Chondrocyte (in vitro differentiated cells): ENCODE results near the gene TUSC2. TPM values are rescaled to one million over a fixed set of nuclear protein-coding genes. Genes with fewer than 3 reads are reported as not detected.

Source experiments
- DNase-seq: peaks from one replicate; pipeline ENCODE4 v3.0.0; 2021; ENCODE audit warnings: mixed read lengths, low spot score
- H3K27ac Mint-ChIP-seq: one replicate; pipeline ENCODE4 v1.8.0; 2021; ENCODE audit warnings: mild to moderate bottlenecking, moderate library complexity, mixed read lengths; ENCODE audit not compliant: unreplicated experiment
- H3K27me3 Mint-ChIP-seq: 2 replicates; pipeline ENCODE4 v1.8.0; 2021; ENCODE audit warnings: low read depth, mixed read lengths
- H3K36me3 Mint-ChIP-seq: 2 replicates; pipeline ENCODE4 v1.8.0; 2021; ENCODE audit warnings: low read depth, mixed read lengths
- H3K4me1 Mint-ChIP-seq: 2 replicates; pipeline ENCODE4 v1.8.0; 2021; ENCODE audit warnings: low read depth, mild to moderate bottlenecking, mixed read lengths
- H3K4me3 Mint-ChIP-seq: one replicate; pipeline ENCODE4 v1.8.0; 2021; ENCODE audit warnings: mild to moderate bottlenecking, moderate library complexity, mixed read lengths; ENCODE audit not compliant: unreplicated experiment
- H3K9me3 Mint-ChIP-seq: 2 replicates; pipeline ENCODE4 v1.8.0; 2021; ENCODE audit warnings: low read depth, mixed read lengths
- CTCF ChIP-seq: fragments of 200-600 bp; sonication (generic); IDR thresholded peaks from 2 replicates; pipeline ENCODE4 v1.5.0; 2021; ENCODE audit warnings: antibody characterized with exemption, mild to moderate bottlenecking, moderate library complexity
- total RNA-seq: library from RNA; stranded (reverse); gene quantifications from 3 replicates; pipeline ENCODE4 v1.2.1, GENCODE V29; 2021

Gene TUSC2
- total RNA-seq, 1 donor from 2014 or later = 15.3 TPM

DNA sequence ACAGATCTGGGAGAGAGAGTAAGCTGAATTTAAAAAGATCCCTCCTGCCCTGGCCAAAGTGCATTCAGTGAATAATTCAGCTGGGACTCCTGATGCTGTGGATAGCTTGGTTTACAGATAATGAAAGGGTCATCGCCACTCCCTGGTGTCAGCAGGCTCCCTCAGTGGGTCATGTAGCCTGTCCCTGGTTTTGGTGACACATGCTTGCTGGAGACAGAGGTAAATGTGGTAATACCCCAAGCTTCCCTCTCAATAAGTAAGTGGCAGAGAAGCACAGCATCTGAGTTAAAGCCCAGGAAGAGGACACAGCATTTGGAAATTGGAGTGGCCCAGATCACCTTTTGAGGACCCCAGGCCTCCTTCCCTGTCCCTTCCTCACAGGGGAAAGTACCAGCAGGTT lies 29.5 kb upstream of the TUSC2 start:
- Mint-ChIP-seq H3K9me3 (no peaks in the 10 kb centered on the region), H3K4me1 (peaks cover 43% of the 10 kb centered on the region), H3K27ac (peak overlapping the region; percentile 15), H3K4me3 (peak overlapping the region; percentile 93), H3K36me3 (peaks cover 8% of the 10 kb centered on the region), H3K27me3 (no peaks in the 10 kb centered on the region)
- no peak for DNase-seq
- TF ChIP-seq CTCF = no peak

DNA sequence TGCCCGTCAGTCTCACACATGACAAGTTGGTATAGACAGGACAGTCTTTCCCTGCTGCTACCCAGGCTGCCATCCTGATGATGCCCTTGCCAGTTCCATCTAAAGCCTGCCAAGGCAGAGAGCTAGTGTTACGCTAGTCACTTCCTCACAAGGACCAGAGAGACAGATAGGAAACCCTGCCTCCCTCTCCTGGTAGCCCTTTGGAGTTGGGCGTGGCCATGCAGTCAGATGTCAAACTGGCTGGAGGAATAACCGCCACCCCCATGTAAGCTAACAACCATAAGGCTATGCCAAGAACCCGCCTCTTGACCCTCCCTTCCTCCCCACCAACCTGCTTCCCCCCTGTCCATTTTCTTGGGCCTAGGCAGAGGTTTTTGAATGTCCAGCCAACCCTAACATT lies 28.5 kb upstream of the TUSC2 start:
- H3K4me1 Mint-ChIP-seq = peaks cover 49% of the 10 kb centered on the region
- no peaks in the 10 kb centered on the region for H3K9me3 Mint-ChIP-seq
- H3K4me3 Mint-ChIP-seq = peak overlapping the region; percentile 93
- peaks cover 8% of the 10 kb centered on the region for H3K36me3 Mint-ChIP-seq
- H3K27me3 Mint-ChIP-seq = no peaks in the 10 kb centered on the region
- TF ChIP-seq CTCF = no peak
- no peak for DNase-seq
- H3K27ac Mint-ChIP-seq = peak overlapping the region; percentile 15

DNA sequence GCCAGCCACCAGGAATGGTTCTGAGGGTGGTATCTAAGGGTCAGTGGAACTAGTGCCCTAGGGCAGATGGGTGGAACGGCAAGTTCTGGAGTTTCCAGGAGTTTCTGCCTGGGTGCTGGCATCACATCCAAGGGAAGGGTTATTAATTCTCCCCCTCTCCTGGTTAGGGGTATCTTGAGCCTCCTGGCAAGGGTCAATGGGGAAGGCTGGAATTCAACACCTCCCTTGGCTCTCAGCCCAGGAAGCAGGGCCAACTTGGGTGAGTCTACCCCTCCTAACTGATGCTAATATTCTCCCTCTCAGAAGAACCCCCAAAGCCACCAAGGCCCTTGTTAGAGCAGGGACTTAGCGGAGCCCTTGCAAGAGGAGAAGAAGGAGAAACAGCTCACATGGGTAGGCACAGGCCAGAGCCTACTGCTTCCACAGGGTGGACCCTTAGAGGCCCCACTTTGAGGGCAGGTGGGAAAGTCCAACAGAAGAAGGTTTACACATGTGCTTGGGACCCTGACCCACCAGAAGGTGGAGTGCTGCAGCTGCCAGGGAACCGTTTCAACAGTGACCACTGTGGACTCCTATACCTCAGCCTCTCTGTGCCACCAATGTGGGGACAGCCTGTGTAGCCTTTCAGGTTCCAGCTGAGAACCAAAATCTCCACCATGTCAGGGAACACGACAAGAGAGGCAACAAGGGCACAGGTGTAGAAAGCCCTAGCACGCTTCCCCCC lies 28.0 kb upstream of the TUSC2 start:
- Mint-ChIP-seq H3K27me3 (no peaks in the 10 kb centered on the region), H3K36me3 (peaks cover 8% of the 10 kb centered on the region), H3K4me1 (peaks cover 54% of the 10 kb centered on the region), H3K27ac (peak overlapping the region; percentile 17), H3K9me3 (no peaks in the 10 kb centered on the region), H3K4me3 (peak overlapping the region; percentile 93)
- no peak for TF ChIP-seq CTCF
- no peak for DNase-seq

GRCh38 chr3:50354850-50355249 lies 26.8 kb upstream of the TUSC2 start:
- peaks cover 59% of the 10 kb centered on the region for H3K4me1 Mint-ChIP-seq
- peak overlapping the region; percentile 5 for H3K27ac Mint-ChIP-seq
- H3K27me3 Mint-ChIP-seq = no peaks in the 10 kb centered on the region
- H3K4me3 Mint-ChIP-seq = no peak overlapping the region
- DNase-seq = no peak
- peaks cover 8% of the 10 kb centered on the region for H3K36me3 Mint-ChIP-seq
- H3K9me3 Mint-ChIP-seq = no peaks in the 10 kb centered on the region
- TF ChIP-seq CTCF = no peak

GRCh38 chr3:50354186-50354764 lies 26.3 kb upstream of the TUSC2 start:
- peaks cover 59% of the 10 kb centered on the region for H3K4me1 Mint-ChIP-seq
- no peak for TF ChIP-seq CTCF
- H3K9me3 Mint-ChIP-seq = no peaks in the 10 kb centered on the region
- no peaks in the 10 kb centered on the region for H3K27me3 Mint-ChIP-seq
- no peak for DNase-seq
- peak overlapping the region; percentile 59 for H3K27ac Mint-ChIP-seq
- H3K36me3 Mint-ChIP-seq = peaks cover 8% of the 10 kb centered on the region
- H3K4me3 Mint-ChIP-seq = no peak overlapping the region
